ENCODE data around the gene DHRS7B.

DNA sequence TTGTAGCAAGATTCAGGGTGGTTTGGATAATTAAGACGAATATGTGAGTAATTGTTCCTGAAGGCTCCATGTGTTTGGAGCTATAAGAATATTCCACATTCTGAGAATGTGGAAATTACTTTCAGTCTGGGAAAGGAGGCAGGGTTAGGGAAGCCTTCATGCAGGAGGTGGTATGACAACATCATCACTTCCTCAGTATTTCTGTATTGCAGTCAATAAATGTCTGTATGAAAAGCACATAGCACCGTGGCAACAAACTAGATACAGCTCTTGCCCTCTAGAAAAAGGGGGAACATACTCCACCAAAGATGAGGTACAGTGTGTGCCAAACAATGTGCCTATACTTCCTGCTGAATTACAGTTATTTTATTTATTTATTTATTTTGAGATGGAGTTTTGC, 26.1 kb upstream of the DHRS7B start:
- TF ChIP-seq, protein P1, sequence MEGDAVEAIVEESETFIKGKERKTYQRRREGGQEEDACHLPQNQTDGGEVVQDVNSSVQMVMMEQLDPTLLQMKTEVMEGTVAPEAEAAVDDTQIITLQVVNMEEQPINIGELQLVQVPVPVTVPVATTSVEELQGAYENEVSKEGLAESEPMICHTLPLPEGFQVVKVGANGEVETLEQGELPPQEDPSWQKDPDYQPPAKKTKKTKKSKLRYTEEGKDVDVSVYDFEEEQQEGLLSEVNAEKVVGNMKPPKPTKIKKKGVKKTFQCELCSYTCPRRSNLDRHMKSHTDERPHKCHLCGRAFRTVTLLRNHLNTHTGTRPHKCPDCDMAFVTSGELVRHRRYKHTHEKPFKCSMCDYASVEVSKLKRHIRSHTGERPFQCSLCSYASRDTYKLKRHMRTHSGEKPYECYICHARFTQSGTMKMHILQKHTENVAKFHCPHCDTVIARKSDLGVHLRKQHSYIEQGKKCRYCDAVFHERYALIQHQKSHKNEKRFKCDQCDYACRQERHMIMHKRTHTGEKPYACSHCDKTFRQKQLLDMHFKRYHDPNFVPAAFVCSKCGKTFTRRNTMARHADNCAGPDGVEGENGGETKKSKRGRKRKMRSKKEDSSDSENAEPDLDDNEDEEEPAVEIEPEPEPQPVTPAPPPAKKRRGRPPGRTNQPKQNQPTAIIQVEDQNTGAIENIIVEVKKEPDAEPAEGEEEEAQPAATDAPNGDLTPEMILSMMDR (IDR thresholded peaks at IDR 0.05), result no peak
- TF ChIP-seq POLR2AphosphoS5 (IDR thresholded peaks at IDR 0.05; ENCODE audit: low read depth, low read length) (no peak), EZH2phosphoT487 (IDR thresholded peaks at IDR 0.05; ENCODE audit: borderline replicate concordance, low read depth) (no peak), RFX5 (IDR thresholded peaks at IDR 0.05; ENCODE audit: low read length) (no peak), YY1 (IDR thresholded peaks at IDR 0.05; ENCODE audit: low read depth) (no peak)
- TF ChIP-seq, protein P2, sequence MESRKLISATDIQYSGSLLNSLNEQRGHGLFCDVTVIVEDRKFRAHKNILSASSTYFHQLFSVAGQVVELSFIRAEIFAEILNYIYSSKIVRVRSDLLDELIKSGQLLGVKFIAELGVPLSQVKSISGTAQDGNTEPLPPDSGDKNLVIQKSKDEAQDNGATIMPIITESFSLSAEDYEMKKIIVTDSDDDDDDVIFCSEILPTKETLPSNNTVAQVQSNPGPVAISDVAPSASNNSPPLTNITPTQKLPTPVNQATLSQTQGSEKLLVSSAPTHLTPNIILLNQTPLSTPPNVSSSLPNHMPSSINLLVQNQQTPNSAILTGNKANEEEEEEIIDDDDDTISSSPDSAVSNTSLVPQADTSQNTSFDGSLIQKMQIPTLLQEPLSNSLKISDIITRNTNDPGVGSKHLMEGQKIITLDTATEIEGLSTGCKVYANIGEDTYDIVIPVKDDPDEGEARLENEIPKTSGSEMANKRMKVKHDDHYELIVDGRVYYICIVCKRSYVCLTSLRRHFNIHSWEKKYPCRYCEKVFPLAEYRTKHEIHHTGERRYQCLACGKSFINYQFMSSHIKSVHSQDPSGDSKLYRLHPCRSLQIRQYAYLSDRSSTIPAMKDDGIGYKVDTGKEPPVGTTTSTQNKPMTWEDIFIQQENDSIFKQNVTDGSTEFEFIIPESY (IDR thresholded peaks at IDR 0.05; ENCODE audit: borderline replicate concordance, low read depth), result no peak
- TF ChIP-seq, protein P3, sequence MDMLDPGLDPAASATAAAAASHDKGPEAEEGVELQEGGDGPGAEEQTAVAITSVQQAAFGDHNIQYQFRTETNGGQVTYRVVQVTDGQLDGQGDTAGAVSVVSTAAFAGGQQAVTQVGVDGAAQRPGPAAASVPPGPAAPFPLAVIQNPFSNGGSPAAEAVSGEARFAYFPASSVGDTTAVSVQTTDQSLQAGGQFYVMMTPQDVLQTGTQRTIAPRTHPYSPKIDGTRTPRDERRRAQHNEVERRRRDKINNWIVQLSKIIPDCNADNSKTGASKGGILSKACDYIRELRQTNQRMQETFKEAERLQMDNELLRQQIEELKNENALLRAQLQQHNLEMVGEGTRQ (IDR thresholded peaks at IDR 0.05; ENCODE audit: borderline replicate concordance, low read depth, low read length), result no peak
- TF ChIP-seq, protein P4, sequence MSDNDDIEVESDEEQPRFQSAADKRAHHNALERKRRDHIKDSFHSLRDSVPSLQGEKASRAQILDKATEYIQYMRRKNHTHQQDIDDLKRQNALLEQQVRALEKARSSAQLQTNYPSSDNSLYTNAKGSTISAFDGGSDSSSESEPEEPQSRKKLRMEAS (IDR thresholded peaks at IDR 0.05; ENCODE audit: low read depth), result no peak
- TF ChIP-seq, protein P5, sequence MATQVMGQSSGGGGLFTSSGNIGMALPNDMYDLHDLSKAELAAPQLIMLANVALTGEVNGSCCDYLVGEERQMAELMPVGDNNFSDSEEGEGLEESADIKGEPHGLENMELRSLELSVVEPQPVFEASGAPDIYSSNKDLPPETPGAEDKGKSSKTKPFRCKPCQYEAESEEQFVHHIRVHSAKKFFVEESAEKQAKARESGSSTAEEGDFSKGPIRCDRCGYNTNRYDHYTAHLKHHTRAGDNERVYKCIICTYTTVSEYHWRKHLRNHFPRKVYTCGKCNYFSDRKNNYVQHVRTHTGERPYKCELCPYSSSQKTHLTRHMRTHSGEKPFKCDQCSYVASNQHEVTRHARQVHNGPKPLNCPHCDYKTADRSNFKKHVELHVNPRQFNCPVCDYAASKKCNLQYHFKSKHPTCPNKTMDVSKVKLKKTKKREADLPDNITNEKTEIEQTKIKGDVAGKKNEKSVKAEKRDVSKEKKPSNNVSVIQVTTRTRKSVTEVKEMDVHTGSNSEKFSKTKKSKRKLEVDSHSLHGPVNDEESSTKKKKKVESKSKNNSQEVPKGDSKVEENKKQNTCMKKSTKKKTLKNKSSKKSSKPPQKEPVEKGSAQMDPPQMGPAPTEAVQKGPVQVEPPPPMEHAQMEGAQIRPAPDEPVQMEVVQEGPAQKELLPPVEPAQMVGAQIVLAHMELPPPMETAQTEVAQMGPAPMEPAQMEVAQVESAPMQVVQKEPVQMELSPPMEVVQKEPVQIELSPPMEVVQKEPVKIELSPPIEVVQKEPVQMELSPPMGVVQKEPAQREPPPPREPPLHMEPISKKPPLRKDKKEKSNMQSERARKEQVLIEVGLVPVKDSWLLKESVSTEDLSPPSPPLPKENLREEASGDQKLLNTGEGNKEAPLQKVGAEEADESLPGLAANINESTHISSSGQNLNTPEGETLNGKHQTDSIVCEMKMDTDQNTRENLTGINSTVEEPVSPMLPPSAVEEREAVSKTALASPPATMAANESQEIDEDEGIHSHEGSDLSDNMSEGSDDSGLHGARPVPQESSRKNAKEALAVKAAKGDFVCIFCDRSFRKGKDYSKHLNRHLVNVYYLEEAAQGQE (IDR thresholded peaks at IDR 0.05; ENCODE audit: low read depth, low read length), result no peak

Data from SK-N-SH (cell line).